ENCODE data around the gene IQSEC2. TPM values are rescaled to one million over a fixed set of nuclear protein-coding genes. Genes with fewer than 3 reads are reported as not detected.

Gene IQSEC2
- total RNA-seq, 2 donors from 2014 or later: 0.56 to 1.3 TPM

DNA sequence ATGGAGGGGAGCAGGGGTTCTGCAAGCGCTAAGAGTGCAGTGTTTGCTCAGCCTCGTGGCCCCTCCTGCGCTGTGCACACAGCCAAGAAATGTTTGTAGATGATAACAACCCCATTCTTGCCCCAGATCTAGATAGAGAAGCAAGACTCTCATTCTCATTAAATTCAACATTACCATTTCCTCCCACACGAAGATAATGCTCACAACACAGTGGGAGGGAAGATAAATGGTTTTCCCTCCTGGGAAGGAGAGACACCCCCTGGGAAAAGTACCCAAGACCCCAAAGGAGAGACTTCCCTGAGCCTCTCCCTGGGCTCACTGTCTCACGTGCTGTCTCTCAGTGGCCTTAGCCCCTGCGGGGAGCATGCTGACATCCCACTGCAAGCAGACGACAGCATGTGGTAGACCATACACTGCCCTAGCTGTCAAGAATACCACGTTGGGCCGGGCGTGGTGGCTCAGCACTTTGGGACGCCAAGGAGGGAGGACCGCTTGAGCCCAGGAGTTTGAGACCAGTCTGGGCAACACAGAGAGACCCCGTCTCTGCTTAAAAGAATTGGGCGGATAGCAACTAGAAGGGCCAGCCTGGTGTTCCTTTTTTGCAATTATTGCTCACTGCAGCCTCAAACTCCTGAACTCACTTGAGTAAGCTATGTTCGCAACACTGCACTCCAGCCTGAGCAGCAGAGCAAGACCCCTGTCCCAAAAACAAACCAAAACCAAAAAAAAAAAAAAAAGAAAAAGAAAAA is 34.9 kb upstream of the IQSEC2 start:
- no peak for DNase-seq
- Mint-ChIP-seq H3K4me3 (no peak overlapping the region), H3K9me3 (no peaks in the 10 kb centered on the region), H3K36me3 (ENCODE audit: insufficient read depth in 2 of 2) (peaks cover 0 to 3% of the 10 kb centered on the region in 2 donors), H3K4me1 (ENCODE audit: low read depth) (peaks cover 8% of the 10 kb centered on the region), H3K27ac (no peak overlapping the region), H3K27me3 (ENCODE audit: low read depth) (peaks cover 41% of the 10 kb centered on the region)
- ATAC-seq (replicated peaks in 1 of 2): no peak

DNA sequence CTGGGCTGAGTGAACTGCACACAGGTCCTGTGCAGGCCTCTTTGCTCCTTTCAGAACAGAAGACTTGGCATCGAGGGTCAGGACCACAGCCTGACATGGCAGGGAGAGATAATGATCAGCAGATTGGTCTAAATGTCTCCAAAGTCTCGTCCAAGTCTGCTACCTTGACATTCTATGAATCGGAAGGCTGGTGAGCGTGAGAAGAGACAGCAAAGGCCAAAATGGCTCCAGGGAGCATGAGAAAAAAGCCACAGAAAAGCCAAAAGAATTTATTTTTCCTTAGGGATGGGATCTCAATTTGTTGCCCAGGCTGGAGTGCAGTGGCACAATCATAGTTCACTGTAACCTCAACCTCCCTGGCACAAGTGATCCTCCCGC is 32.3 kb upstream of the IQSEC2 start:
- no peak overlapping the region for H3K27ac Mint-ChIP-seq
- H3K4me3 Mint-ChIP-seq: no peak overlapping the region
- H3K9me3 Mint-ChIP-seq: no peaks in the 10 kb centered on the region
- H3K27me3 Mint-ChIP-seq (ENCODE audit: low read depth): peaks cover 42% of the 10 kb centered on the region
- peaks cover 0 to under 1% of the 10 kb centered on the region in 2 donors for H3K36me3 Mint-ChIP-seq (ENCODE audit: insufficient read depth in 2 of 2)
- no peaks in the 10 kb centered on the region for H3K4me1 Mint-ChIP-seq (ENCODE audit: low read depth)
- DNase-seq (no peak), ATAC-seq (replicated peaks in 1 of 2) (no peak)

DNA sequence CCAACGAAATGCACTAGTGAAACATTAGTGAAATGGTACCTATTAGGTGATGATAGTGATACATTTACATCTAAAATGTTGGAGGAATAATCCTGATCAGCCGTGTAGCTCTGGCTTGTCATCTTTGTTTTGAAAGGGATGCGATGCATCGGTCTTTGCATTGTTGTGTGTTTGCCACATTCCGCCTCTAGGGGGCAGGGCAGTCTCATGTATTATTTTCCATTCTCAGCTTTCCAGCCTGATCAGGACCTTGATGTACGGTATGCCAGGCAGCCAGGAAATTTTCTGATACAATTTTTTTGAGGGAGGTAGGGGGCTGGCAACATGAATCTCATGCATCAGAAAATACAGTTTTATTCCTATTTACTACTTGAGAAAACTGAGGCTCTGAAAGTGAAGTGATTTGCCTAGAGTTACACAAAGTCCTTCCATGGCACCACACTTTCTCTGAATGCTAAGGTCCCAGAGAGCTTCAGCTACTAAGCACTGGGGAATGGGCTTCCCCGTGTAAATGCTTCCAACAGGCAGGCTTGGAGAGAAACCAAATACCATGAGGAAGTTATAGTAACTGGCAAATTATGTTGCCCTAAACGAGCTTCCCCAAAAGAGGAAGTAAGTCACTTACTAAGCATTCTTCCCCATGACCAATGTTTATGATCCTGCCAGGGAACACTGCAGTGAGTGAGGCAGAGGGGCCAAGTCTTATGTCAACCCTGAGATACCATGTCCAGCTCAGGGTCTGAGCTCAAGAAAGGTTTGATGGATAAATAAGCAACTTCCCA is 31.8 kb upstream of the IQSEC2 start:
- Mint-ChIP-seq H3K4me1 (ENCODE audit: low read depth) (no peaks in the 10 kb centered on the region), H3K4me3 (no peak overlapping the region)
- ATAC-seq (replicated peaks in 1 of 2): peak; percentile 41 to 54

DNA sequence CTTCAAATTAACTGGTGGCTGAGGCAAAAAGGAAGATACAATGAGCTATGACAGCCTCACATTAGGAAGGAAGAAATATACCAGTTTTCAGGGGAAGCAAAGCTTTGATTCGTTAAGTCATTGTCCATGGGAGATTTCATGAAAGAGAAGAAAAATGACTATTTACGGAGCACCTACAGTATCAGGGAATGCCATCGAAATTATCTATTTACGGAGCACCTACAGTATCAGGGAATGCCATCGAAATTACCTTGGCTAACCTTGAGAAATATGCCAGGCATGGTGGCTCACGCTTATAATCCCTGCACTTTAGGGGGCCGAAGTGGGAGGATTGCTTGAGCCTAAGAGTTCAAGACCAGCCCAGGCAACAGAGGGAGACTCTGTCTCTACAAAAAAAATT is 28.5 kb upstream of the IQSEC2 start:
- Mint-ChIP-seq H3K36me3 (ENCODE audit: insufficient read depth in 2 of 2) (no peaks in the 10 kb centered on the region), H3K4me3 (no peak overlapping the region), H3K27me3 (ENCODE audit: low read depth) (peaks cover 25% of the 10 kb centered on the region), H3K27ac (no peak overlapping the region), H3K4me1 (ENCODE audit: low read depth) (no peaks in the 10 kb centered on the region), H3K9me3 (no peaks in the 10 kb centered on the region)
- ATAC-seq (replicated peaks in 1 of 2) (no peak), DNase-seq (no peak)

More for the DNA sequence above, 31.8 kb upstream of the IQSEC2 start:
- DNase-seq: peak; percentile 61 to 62
- Mint-ChIP-seq H3K36me3 (ENCODE audit: insufficient read depth in 2 of 2) (no peaks in the 10 kb centered on the region), H3K27ac (no peak overlapping the region), H3K27me3 (ENCODE audit: low read depth) (peaks cover 37% of the 10 kb centered on the region), H3K9me3 (no peaks in the 10 kb centered on the region)

DNA sequence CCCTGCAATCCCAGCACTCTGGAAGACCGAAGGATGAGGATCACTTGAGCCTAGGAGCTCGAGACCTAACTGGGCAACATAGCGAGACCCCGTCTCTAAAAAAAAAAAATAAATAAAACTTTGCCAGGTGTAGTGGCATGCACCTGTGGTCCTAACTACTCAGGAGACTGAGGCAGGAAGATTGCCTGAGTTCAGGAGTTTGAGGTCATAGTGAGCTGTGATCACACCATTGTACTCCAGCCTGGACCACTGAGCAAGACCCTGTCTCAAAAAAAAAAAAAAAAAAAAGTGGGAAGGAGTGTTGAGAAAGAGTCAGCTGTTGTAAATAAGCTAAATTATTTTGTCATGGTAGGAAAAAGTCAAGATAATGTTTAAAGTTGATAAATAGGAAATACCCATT is 27.5 kb upstream of the IQSEC2 start:
- H3K4me3 Mint-ChIP-seq: no peak overlapping the region
- no peaks in the 10 kb centered on the region for H3K9me3 Mint-ChIP-seq
- H3K27me3 Mint-ChIP-seq (ENCODE audit: low read depth): peaks cover 18% of the 10 kb centered on the region
- no peaks in the 10 kb centered on the region for H3K4me1 Mint-ChIP-seq (ENCODE audit: low read depth)
- H3K27ac Mint-ChIP-seq: no peak overlapping the region
- no peaks in the 10 kb centered on the region for H3K36me3 Mint-ChIP-seq (ENCODE audit: insufficient read depth in 2 of 2)
- ATAC-seq (replicated peaks in 1 of 2): no peak
- DNase-seq: no peak

DNA sequence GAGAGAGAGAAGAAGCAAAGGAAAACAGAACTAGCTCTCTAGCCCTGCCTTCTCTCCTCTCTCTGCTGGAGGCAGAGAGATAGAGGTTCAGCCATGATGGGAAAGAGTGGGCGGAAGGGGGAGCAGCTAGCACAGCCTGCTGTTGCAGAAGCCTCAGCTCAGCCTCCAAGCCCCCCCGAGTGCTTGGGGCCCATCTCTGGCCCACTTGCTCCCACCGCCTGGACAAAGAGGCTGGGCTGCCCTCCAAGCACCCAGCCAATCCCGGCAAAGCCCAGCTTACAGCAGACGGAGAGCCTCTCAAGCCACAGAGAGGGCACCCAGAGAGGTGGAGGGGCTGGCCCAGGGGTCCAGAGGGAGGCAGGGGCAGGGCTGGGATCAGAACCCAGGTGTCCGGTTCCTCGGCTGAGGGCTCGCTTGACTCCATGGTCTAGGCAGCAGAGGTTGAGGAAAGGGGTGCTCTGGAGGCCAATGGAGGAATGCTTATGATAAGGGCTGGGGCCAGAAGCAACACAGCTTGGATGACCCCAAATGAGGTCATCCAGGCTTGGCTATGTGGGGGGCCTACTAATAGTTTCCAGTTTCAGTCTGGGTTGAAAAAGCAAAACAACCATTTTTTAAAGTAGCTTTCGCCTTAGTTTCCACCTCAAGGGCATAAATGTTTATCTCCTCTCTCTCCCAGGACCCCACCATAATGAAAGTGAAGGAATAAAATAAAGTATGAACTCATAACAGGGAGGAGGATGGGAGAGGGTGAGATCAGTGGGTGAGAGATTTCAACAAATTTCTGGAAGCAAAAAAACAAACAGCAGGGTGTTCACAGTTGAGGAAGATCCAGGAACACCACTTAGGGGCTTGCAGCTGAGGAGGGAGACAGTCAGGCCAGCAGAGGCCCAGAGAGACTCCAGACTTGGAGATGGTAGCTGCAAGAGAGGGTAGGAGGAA is 24.9 kb upstream of the IQSEC2 start:
- peaks cover 18% of the 10 kb centered on the region for H3K27me3 Mint-ChIP-seq (ENCODE audit: low read depth)
- no peak for DNase-seq
- no peak overlapping the region for H3K4me3 Mint-ChIP-seq
- no peaks in the 10 kb centered on the region for H3K4me1 Mint-ChIP-seq (ENCODE audit: low read depth)
- no peak overlapping the region for H3K27ac Mint-ChIP-seq
- no peak for ATAC-seq (replicated peaks in 1 of 2)
- H3K9me3 Mint-ChIP-seq: no peaks in the 10 kb centered on the region
- H3K36me3 Mint-ChIP-seq (ENCODE audit: insufficient read depth in 2 of 2): no peaks in the 10 kb centered on the region

DNA sequence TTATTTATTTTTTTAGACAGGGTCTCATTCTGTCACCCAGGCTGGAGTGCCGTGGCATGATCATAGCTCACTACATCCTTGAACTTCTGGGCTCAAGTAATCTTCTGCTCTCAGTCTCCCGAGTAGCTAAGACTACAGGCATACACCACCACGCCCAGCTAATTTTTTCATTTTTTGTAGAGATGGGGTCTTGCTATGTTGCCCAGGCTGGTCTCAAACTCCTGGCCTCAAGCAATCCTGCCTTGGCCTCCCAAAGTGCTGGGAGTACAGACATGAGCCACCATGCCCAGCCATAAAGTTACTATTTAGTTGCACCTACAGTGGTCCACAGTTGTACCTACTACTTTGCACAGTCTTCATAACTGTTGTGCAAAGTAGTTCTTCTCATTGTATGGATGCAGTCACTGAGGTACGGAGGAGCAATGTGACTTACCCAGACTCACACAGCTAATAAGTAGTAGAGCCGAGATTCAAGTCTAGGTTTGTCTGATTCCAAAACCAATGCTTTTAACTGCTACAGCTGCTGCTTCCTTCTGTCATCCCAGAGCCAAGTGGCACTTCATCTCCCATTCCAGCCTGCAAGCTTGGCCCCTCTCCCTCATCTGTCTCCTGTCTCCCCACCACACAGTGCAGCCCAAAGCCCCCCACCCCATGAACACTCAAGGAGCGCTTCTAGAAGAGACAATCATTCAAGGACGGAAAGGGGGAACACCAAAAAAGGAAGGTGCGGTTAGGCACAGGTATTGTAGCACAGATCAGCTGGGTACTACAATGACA is 24.0 kb upstream of the IQSEC2 start:
- ATAC-seq (replicated peaks in 1 of 2): no peak
- peaks cover 18% of the 10 kb centered on the region for H3K27me3 Mint-ChIP-seq (ENCODE audit: low read depth)
- no peaks in the 10 kb centered on the region for H3K9me3 Mint-ChIP-seq
- no peaks in the 10 kb centered on the region for H3K36me3 Mint-ChIP-seq (ENCODE audit: insufficient read depth in 2 of 2)
- H3K27ac Mint-ChIP-seq: no peak overlapping the region
- H3K4me3 Mint-ChIP-seq: no peak overlapping the region
- DNase-seq: no peak
- no peaks in the 10 kb centered on the region for H3K4me1 Mint-ChIP-seq (ENCODE audit: low read depth)

DNA sequence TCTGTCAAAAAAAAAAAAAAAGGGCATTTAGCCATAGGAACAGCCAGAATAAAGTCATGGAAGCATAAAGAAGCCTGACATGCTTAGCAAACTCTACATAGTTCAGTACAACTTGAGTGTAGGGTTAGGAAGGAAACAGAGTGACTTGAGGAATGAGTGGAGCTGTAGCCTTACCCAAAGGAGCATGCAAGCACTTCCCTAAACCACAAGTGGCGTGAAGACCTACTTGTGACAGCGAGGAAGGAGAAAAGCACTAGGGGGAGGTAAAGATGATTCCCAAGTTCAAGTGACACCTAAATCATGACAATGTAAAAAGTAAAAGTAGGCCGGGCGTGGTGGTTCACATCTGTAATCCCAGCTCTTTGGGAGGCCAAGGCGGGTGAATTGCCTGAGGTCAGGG is 21.8 kb upstream of the IQSEC2 start:
- H3K27me3 Mint-ChIP-seq (ENCODE audit: low read depth): peaks cover 9% of the 10 kb centered on the region
- ATAC-seq (replicated peaks in 1 of 2): no peak
- no peaks in the 10 kb centered on the region for H3K36me3 Mint-ChIP-seq (ENCODE audit: insufficient read depth in 2 of 2)
- no peak for DNase-seq
- H3K4me1 Mint-ChIP-seq (ENCODE audit: low read depth): no peaks in the 10 kb centered on the region
- no peak overlapping the region for H3K4me3 Mint-ChIP-seq
- no peaks in the 10 kb centered on the region for H3K9me3 Mint-ChIP-seq
- no peak overlapping the region for H3K27ac Mint-ChIP-seq

DNA sequence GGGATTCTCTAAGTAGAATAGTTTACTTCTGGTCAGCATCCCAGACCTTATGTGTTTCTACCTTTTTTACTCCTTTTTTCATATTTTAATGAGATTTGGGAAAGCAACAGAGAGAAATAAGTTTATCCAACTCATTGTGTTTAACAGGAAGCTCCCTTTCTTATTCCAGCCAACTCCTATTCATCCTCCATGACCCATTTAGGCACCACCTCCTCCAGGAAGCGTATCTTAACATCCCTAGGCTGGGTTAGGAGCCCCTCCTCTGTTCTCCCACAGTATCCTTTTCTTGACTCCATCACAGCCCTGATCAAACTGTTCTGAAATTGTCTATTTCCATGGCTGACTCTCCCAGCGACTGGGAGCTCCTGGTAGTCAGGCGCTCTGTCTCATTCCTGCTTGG is 18.8 kb upstream of the IQSEC2 start:
- no peaks in the 10 kb centered on the region for H3K36me3 Mint-ChIP-seq (ENCODE audit: insufficient read depth in 2 of 2)
- H3K4me3 Mint-ChIP-seq: no peak overlapping the region
- no peaks in the 10 kb centered on the region for H3K4me1 Mint-ChIP-seq (ENCODE audit: low read depth)
- peaks cover 9% of the 10 kb centered on the region for H3K27me3 Mint-ChIP-seq (ENCODE audit: low read depth)
- no peak overlapping the region for H3K27ac Mint-ChIP-seq
- no peaks in the 10 kb centered on the region for H3K9me3 Mint-ChIP-seq
- ATAC-seq (replicated peaks in 1 of 2): no peak
- no peak for DNase-seq

DNA sequence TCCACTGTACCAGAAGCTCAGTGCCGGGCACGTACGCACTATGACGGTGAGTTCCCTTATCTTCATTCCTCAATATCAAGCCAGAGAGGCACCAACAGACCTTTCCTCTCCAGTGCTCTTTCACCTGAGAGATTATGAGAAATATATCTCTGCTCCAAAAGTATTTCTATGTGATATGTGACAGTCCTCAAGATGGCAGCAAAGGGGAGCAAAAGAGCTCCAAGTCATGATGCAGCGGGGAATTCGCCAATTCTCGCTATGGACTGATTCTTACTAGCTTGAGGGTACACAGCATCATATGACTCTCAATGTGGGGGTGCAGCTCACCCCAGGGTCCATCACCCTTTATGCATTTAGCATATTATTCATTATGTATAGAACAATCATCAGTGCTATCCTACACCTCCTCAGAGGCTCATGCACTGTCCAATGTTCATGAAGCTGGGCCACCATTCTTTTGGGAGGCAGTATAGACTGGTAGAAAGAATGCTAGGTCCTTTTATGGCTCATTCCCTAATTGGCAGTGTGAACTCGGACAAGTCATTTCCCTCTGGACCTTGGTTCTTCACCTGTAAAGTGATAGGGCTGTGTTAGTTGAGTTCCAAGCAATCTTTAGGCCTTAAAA is 12.8 kb upstream of the IQSEC2 start:
- no peaks in the 10 kb centered on the region for H3K36me3 Mint-ChIP-seq (ENCODE audit: insufficient read depth in 2 of 2)
- H3K27me3 Mint-ChIP-seq (ENCODE audit: low read depth): no peaks in the 10 kb centered on the region
- no peaks in the 10 kb centered on the region for H3K9me3 Mint-ChIP-seq
- H3K4me1 Mint-ChIP-seq (ENCODE audit: low read depth): no peaks in the 10 kb centered on the region
- H3K4me3 Mint-ChIP-seq: no peak overlapping the region
- H3K27ac Mint-ChIP-seq: no peak overlapping the region
- DNase-seq: no peak
- ATAC-seq (replicated peaks in 1 of 2): no peak

DNA sequence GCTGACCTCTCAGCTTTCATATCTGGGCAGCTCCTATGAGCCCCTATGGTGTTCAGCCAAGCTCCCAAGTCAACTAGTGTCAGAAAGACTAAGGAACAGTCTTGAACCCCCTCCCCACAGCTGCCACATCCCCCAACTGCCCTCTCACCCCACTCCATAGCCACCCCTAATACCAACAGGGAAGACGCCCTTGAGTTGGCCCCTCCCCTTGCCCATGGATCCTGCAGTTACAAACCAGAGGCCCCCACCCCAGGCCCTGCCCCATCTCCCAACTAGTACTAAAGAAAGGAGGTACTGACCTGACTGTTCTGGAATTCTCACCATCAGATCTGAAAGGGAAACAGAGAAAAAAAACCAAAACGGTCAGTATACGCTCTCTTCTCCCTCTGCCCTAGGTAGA is 10.2 kb upstream of the IQSEC2 start:
- H3K36me3 Mint-ChIP-seq (ENCODE audit: insufficient read depth in 2 of 2): no peaks in the 10 kb centered on the region
- DNase-seq: no peak

DNA sequence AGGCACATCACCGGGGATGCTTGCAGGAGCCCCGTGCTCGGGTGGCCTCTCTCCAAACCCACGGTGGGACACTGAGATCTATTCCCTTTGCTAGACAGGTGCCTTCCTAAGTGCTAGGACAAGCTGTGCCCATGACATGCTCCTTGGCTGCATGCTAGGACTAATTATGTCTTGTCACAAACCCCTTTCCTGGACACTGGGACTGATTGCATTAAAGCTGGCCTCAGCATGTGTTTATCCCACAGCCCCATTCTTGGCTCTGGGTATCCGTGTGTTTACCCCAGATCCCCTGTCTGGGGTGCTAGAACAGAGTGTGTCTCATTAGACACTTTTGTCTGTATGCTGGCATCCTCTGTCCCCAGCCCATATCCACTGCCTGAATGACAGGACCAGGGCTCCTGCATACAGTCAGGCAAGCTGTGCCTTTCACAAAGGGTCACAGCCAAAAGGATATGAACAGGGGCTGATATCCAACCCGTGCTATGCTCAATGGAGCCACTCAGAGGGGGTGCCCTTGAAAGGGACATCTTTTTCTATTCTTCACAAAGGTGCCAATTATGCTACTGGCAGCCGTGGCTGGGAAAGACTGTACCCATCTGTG is 9.2 kb upstream of the IQSEC2 start:
- Mint-ChIP-seq H3K27ac (no peak overlapping the region), H3K36me3 (ENCODE audit: insufficient read depth in 2 of 2) (no peaks in the 10 kb centered on the region), H3K27me3 (ENCODE audit: low read depth) (no peaks in the 10 kb centered on the region), H3K4me1 (ENCODE audit: low read depth) (peaks cover 17% of the 10 kb centered on the region), H3K4me3 (no peak overlapping the region), H3K9me3 (no peaks in the 10 kb centered on the region)
- ATAC-seq (replicated peaks in 1 of 2): no peak
- no peak for DNase-seq

More for the DNA sequence above, 10.2 kb upstream of the IQSEC2 start:
- H3K9me3 Mint-ChIP-seq: no peaks in the 10 kb centered on the region
- H3K27ac Mint-ChIP-seq: no peak overlapping the region
- H3K4me1 Mint-ChIP-seq (ENCODE audit: low read depth): peaks cover 17% of the 10 kb centered on the region
- no peaks in the 10 kb centered on the region for H3K27me3 Mint-ChIP-seq (ENCODE audit: low read depth)
- ATAC-seq (replicated peaks in 1 of 2): no peak
- no peak overlapping the region for H3K4me3 Mint-ChIP-seq
